H1 (cell line): Measurements from ENCODE around the gene FAM107A. TPM values are rescaled to one million over a fixed set of nuclear protein-coding genes. Genes with fewer than 3 reads are reported as not detected.
A peak's percentile ranks its signal among the peaks of the same experiment; 100 is the strongest.

Source experiments
- CREB1 ChIP-seq: IDR thresholded peaks from 2 replicates; pipeline ENCODE4 v1.6.1; 2012; ENCODE audit warnings: inconsistent platforms
- CTCF ChIP-seq, 3 experiments: IDR thresholded peaks; 1 replicate in 2 of 3; 2 replicates in 1 of 3; pipeline versions ENCODE4 v1.5.1 to v1.6.1; 2011; ENCODE audit warnings: low read length in 3 of 3, mild to moderate bottlenecking in 3 of 3, inconsistent platforms in 2 of 3, low read depth in 1 of 3, moderate library complexity in 1 of 3; ENCODE audit not compliant: insufficient read depth in 1 of 3; ENCODE audit errors: control extremely low read depth in 1 of 3
- EP300 ChIP-seq, 2 experiments: IDR thresholded peaks; 1 replicate in 1 of 2; 2 replicates in 1 of 2; pipeline ENCODE4 v1.6.1; 2011 to 2012; ENCODE audit warnings: low read depth in 2 of 2, low read length in 2 of 2, mild to moderate bottlenecking in 2 of 2, borderline replicate concordance in 1 of 2, inconsistent platforms in 1 of 2, moderate library complexity in 1 of 2
- KDM4A ChIP-seq: IDR thresholded peaks from one replicate; pipeline ENCODE4 v1.7.1; 2012; ENCODE audit warnings: low read depth, mild to moderate bottlenecking, moderate library complexity, low read length, inconsistent platforms; ENCODE audit not compliant: severe bottlenecking
- KDM5A ChIP-seq: fragments of 200-600 bp; IDR thresholded peaks from 2 replicates; pipeline ENCODE4 v1.7.1; 2012; ENCODE audit warnings: mild to moderate bottlenecking, low read length, inconsistent platforms, mixed read lengths
- MAX ChIP-seq: IDR thresholded peaks from 2 replicates; pipeline ENCODE4 v1.6.1; 2012; ENCODE audit warnings: inconsistent platforms
- NANOG ChIP-seq: IDR thresholded peaks from 2 replicates; pipeline ENCODE4 v1.6.1; 2011; ENCODE audit warnings: low read length, low read depth, mild to moderate bottlenecking, inconsistent platforms; ENCODE audit not compliant: insufficient read depth, poor library complexity, severe bottlenecking
- RNF2 ChIP-seq: fragments of 200-900, 300-1000 bp; sonication (generic); IDR thresholded peaks from 2 replicates; pipeline ENCODE4 v1.7.1; 2016; ENCODE audit warnings: borderline replicate concordance, low read depth, mild to moderate bottlenecking, antibody characterized with exemption, low read length; ENCODE audit not compliant: poor library complexity, severe bottlenecking; ENCODE audit errors: missing control alignments
- SIN3A ChIP-seq, 2 experiments: IDR thresholded peaks in 1 of 2; conservative IDR thresholded peaks in 1 of 2; 2 replicates each; pipeline ENCODE4 v1.6.1; 2011 to 2012; ENCODE audit warnings: low read length in 2 of 2, improper control_type of control experiment in 1 of 2, low read depth in 1 of 2, mild to moderate bottlenecking in 1 of 2
- SIRT6 ChIP-seq: IDR thresholded peaks from one replicate; pipeline ENCODE4 v1.7.1; 2012; ENCODE audit warnings: low read length, inconsistent platforms
- TAF1 ChIP-seq: IDR thresholded peaks from 2 replicates; pipeline ENCODE4 v1.6.1; 2011; ENCODE audit warnings: mild to moderate bottlenecking, low read depth, low read length
- TBP ChIP-seq: IDR thresholded peaks from 2 replicates; pipeline ENCODE4 v1.6.1; 2011; ENCODE audit warnings: low read depth, low read length, improper control_type of control experiment
- TCF12 ChIP-seq: IDR thresholded peaks from 2 replicates; pipeline ENCODE4 v1.6.1; 2011; ENCODE audit warnings: low read depth, mild to moderate bottlenecking, low read length
- YY1 ChIP-seq: IDR thresholded peaks from 2 replicates; pipeline ENCODE4 v1.6.1; 2011; ENCODE audit warnings: low read depth, mild to moderate bottlenecking, low read length
- polyA plus RNA-seq, 7 experiments: library from polyadenylated mRNA; depleted of rRNA in 3 of 7; stranded (reverse) in 5 of 7; unstranded in 2 of 7; fragments of >200 nt in 5 of 7; fragments of 200-250 nt in 2 of 7; gene quantifications; 1 replicate in 5 of 7; 2 replicates in 1 of 7; 4 replicates in 1 of 7; pipeline versions ENCODE4 v1.2.1 to v1.2.3, GENCODE V29; 2011 to 2013; ENCODE audit warnings: missing spikeins in 2 of 7, mixed read lengths in 2 of 7
- total RNA-seq: library from RNA; stranded (reverse); fragmentation: NEBNext Ultra II Directional; extraction: Animal tissue kit (Norgen Biotek cat#: 25700); gene quantifications from 2 replicates; pipeline ENCODE4 v1.2.1, GENCODE V29; 2021

The FAM107A gene
- total and polyA plus RNA-seq, 2 of the 8 experiments (the other 6 are each of a cell fraction or from before 2014, with no cell fraction given), result 0.51 to 0.65 TPM

- no peak for TF ChIP-seq EP300 (IDR thresholded peaks at IDR 0.05; ENCODE audit: borderline replicate concordance in 1 of 2, low read depth in 2 of 2, low read length in 2 of 2)
- peak; percentile 43; the same call in 1 of the 2 replicates for TF ChIP-seq TBP
- 0 out of 2 replicates have a peak, but pooled peaks have one; percentile 32 for TF ChIP-seq MAX
- TF ChIP-seq SIRT6, result no peak
- TF ChIP-seq RNF2, result no peak
- no peak for TF ChIP-seq YY1
- TF ChIP-seq TCF12, result no peak
- TF ChIP-seq TAF1, result no peak
- TF ChIP-seq KDM4A, result peak; percentile 49
- TF ChIP-seq CREB1, result peak; percentile 81
- TF ChIP-seq KDM5A, result no peak
- no peak for TF ChIP-seq CTCF (IDR thresholded peaks at IDR 0.05; ENCODE audit: control extremely low read depth in 1 of 3, insufficient read depth in 1 of 3, low read depth in 1 of 3, low read length in 3 of 3)
- 0 out of 4 replicates have a peak, but pooled peaks of 1 of the 2 experiments have one; percentile 44 for TF ChIP-seq SIN3A (conservative IDR thresholded peaks at IDR 0.05 in 1 of 2, IDR thresholded peaks at IDR 0.05 in 1 of 2; ENCODE audit: low read depth in 1 of 2, low read length in 2 of 2)
- TF ChIP-seq NANOG, result no peak
Observed at GRCh38 chr3:58586776-58587192, 9.6 kb upstream of the FAM107A start (continued).
